Transverse colon (tissue), 4 donors: ENCODE results near the gene GOLT1A. TPM values are rescaled to one million over a fixed set of nuclear protein-coding genes. Genes with fewer than 3 reads are reported as not detected.

Source experiments
- DNase-seq: peaks from one replicate; pipeline ENCODE4 v3.0.0-alpha.2; 2019
- H3K27ac ChIP-seq, 4 donors: fragments of 200-600 bp; sonication (generic); 2 replicates each; pipeline ENCODE4 v1.5.1; 2016 to 2018; ENCODE audit warnings: inconsistent platforms in 4 of 4
- H3K27me3 ChIP-seq: fragments of 200-600 bp; sonication (generic); 2 replicates; pipeline ENCODE4 v1.5.1; 2017; ENCODE audit warnings: inconsistent platforms
- H3K36me3 ChIP-seq, 4 donors: fragments of 200-600 bp; sonication (generic); 2 replicates each; pipeline ENCODE4 v1.5.1; 2017 to 2019; ENCODE audit warnings: inconsistent platforms in 4 of 4
- H3K4me1 ChIP-seq, 4 donors: fragments of 200-600 bp; sonication (generic); 2 replicates each; pipeline ENCODE4 v1.5.1; 2017 to 2020; ENCODE audit warnings: inconsistent platforms in 4 of 4
- H3K4me3 ChIP-seq, 4 donors: fragments of 200-600 bp; sonication (generic); 1 replicate in 1 of 4; 2 replicates in 3 of 4; pipeline versions ENCODE4 v1.5.1 to v1.6.1; 2017 to 2019; ENCODE audit warnings: inconsistent platforms in 4 of 4
- H3K9me3 ChIP-seq, 2 donors: fragments of 200-600 bp; sonication (generic); 2 replicates each; pipeline ENCODE4 v1.5.1; 2017 to 2019; ENCODE audit warnings: inconsistent platforms in 2 of 2
- CTCF ChIP-seq, 5 experiments: fragments of 200-600 bp in 3 of 5; fragments of 450-650 bp in 2 of 5; sonication (generic) in 3 of 5; IDR thresholded peaks; 1 replicate in 2 of 5; 2 replicates in 3 of 5; pipeline ENCODE4 v1.5.1; 2016 to 2017; ENCODE audit warnings: antibody characterized with exemption in 5 of 5, inconsistent platforms in 3 of 5, mild to moderate bottlenecking in 2 of 5, moderate library complexity in 1 of 5
- EP300 ChIP-seq: sonication (generic); formaldehyde crosslinking; IDR thresholded peaks from one replicate; pipeline ENCODE4 v1.6.1; 2017; ENCODE audit warnings: antibody characterized with exemption, low read depth
- POLR2A ChIP-seq: fragments of 450-650 bp; IDR thresholded peaks from one replicate; pipeline ENCODE4 v1.6.1; 2016; ENCODE audit warnings: antibody characterized with exemption, mild to moderate bottlenecking, moderate library complexity
- POLR2AphosphoS5 ChIP-seq, 3 donors: sonication (generic); formaldehyde crosslinking; IDR thresholded peaks; one replicate each; pipeline ENCODE4 v1.6.1; 2016; ENCODE audit warnings: antibody characterized with exemption in 3 of 3
- WGBS, 2 donors: methylation state at CpG; one replicate each; pipeline ENCODE4 v1.1.5; 2018; ENCODE audit warnings: low coverage in 1 of 2; 5-methylcytosine and 5-hydroxymethylcytosine counted together
- in situ Hi-C, 4 donors: fragments of 200-750 bp; cut with MboI; loops; one replicate each; pipeline versions ENCODE4 v1.15.0 to v1.15.1; 2017; ENCODE audit warnings: low sequenced_read_pairs in 3 of 4, low pct_ligation_motif_present in 1 of 4, low pct_unique_long_range_greater_than_20kb in 1 of 4
- intact Hi-C: fragments of 100-400 bp; cut with DNase I; formaldehyde crosslinking; loops from one replicate; pipeline ENCODE4 v1.15.1; 2023; ENCODE audit warnings: low total_unique reads
- total RNA-seq, 4 donors: library from RNA; depleted of rRNA; stranded (reverse); fragments of >200 nt; gene quantifications; one replicate each; pipeline ENCODE4 v1.1.0, GENCODE V29; 2016

Gene GOLT1A
- total RNA-seq, 4 donors from 2014 or later = 9.7 to 13.8 TPM; not detected in 2

DNA sequence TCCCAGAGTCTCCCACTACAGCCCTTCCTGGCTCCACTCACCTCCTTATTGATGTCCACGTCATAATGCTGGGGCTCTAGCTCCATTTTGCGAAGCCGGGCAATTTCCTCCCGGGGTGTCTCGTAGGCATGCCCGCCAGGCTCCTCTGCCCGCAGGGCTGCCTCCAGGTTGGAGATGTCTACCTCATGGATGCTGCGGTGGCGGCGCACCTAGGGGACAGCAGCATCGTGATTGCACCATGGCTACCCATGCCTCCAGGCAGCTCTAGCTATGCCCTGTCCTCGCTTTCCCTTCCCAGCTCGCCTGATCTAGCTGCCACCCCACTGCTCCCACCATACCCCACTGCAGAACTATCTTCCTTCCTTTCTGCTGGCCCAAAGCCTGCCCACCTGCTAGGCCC lies 15.1 kb upstream of the GOLT1A start:
- TF ChIP-seq POLR2A = no peak
- TF ChIP-seq POLR2AphosphoS5 (IDR thresholded peaks at IDR 0.05) = no peak
- TF ChIP-seq EP300 = no peak
- Histone ChIP-seq H3K27me3 (no peaks in the 10 kb centered on the region), H3K9me3 (no peaks in the 10 kb centered on the region), H3K4me3 (no peak overlapping the region), H3K27ac (no peak overlapping the region), H3K36me3 (peaks cover 0 to 27% (median 11%) of the 10 kb centered on the region in 4 donors), H3K4me1 (peaks cover 0 to 14% (median 7%) of the 10 kb centered on the region in 4 donors)
- in situ Hi-C loops (loop anchor here in 1 of 4 donors (10.0 kb wide), 1 partner anchor 136 kb away; no protein-coding TSS in a partner anchor), intact Hi-C loops (no loop called here)
- WGBS, 2 donors = 97% methylated on average over 13 of the region's 13 CpGs; no CpG with 5 or more reads in 1 of the 2 donors
- no peak for DNase-seq

- intact Hi-C loops (no loop called here), in situ Hi-C loops (loop anchor here in 1 of 4 donors (10.0 kb wide), 1 partner anchor 137 kb away; no protein-coding TSS in a partner anchor)
- Histone ChIP-seq H3K27ac (peak overlapping the region in 2 of 4 donors; percentile 65 to 68), H3K27me3 (no peaks in the 10 kb centered on the region), H3K4me3 (no peak overlapping the region), H3K9me3 (no peaks in the 10 kb centered on the region), H3K4me1 (peaks cover 0 to 14% (median 7%) of the 10 kb centered on the region in 4 donors), H3K36me3 (peaks cover 0 to 23% (median 11%) of the 10 kb centered on the region in 4 donors)
- no peak for DNase-seq
- 77% methylated on average over 20 of the region's 20 CpGs; no CpG with 5 or more reads in 1 of the 2 donors for WGBS, 2 donors
- TF ChIP-seq POLR2AphosphoS5 (IDR thresholded peaks at IDR 0.05) (no peak), CTCF (IDR thresholded peaks at IDR 0.05) (no peak), EP300 (no peak), POLR2A (no peak)
These were observed 14.4 kb upstream of the GOLT1A start for GRCh38 chr1:204227996-204228785.

GRCh38 chr1:204227351-204227750 lies 13.6 kb upstream of the GOLT1A start:
- TF ChIP-seq CTCF (IDR thresholded peaks at IDR 0.05) (no peak), EP300 (no peak), POLR2A (no peak)
- intact Hi-C loops = no loop called here
- WGBS, 2 donors = 75 to 88% methylated on average over 2 of the region's 2 CpGs
- no peak for DNase-seq
- Histone ChIP-seq H3K36me3 (peaks cover 0 to 23% (median 8%) of the 10 kb centered on the region in 4 donors), H3K4me1 (peaks cover 0 to 14% (median 7%) of the 10 kb centered on the region in 4 donors), H3K27me3 (no peaks in the 10 kb centered on the region), H3K4me3 (no peak overlapping the region), H3K9me3 (no peaks in the 10 kb centered on the region), H3K27ac (peak overlapping the region; percentile 52 to 74 (median 66))
- in situ Hi-C loops = loop anchor here in 1 of 4 donors (10.0 kb wide), 1 partner anchor 137 kb away; no protein-coding TSS in a partner anchor

GRCh38 chr1:204225841-204226735 lies 12.3 kb upstream of the GOLT1A start:
- WGBS, 2 donors = 65 to 91% methylated on average over 3 to 16 of the region's 16 CpGs
- Histone ChIP-seq H3K27ac (peak overlapping the region; percentile 52 to 74 (median 66)), H3K36me3 (peaks cover 0 to 16% (median 5%) of the 10 kb centered on the region in 4 donors)

More at GRCh38 chr1:204225841-204226735, 12.3 kb upstream of the GOLT1A start:
- DNase-seq = peak; percentile 67
- in situ Hi-C loops = loop anchor here in 1 of 4 donors (10.0 kb wide), 1 partner anchor 139 kb away; no protein-coding TSS in a partner anchor
- TF ChIP-seq EP300 = no peak
- TF ChIP-seq POLR2AphosphoS5 (IDR thresholded peaks at IDR 0.05) = peak in 2 of 3 donors; percentile 25 to 56
- Histone ChIP-seq H3K9me3 (no peaks in the 10 kb centered on the region), H3K27me3 (no peaks in the 10 kb centered on the region), H3K4me3 (no peak overlapping the region), H3K4me1 (peaks cover 0 to 14% (median 7%) of the 10 kb centered on the region in 4 donors)
- intact Hi-C loops = no loop called here
